Measurements from ENCODE around the gene GON4L. TPM values are rescaled to one million over a fixed set of nuclear protein-coding genes. Genes with fewer than 3 reads are reported as not detected.
"Not testable (repeated sequence)": the region's sequence is repeated elsewhere in the genome, so short reads cannot be mapped to it uniquely, and the experiment has no call there.

The GON4L gene
- total RNA-seq (10 to 100 TPM; 88.4 to 93.9 TPM), total RNA-seq (139 to 169 reads per million in 2 donors)

GRCh38 chr1:155856975-155857930 is at the start of gene GON4L:
Gene GON4L (minus strand): TSS chr1:155857214. CDS start chr1:155853780, 3,434 bp downstream.
- H3K27me3 Mint-ChIP-seq: no peaks in the 10 kb centered on the region
- peaks cover 39% of the 10 kb centered on the region for H3K4me1 Mint-ChIP-seq
- H3K36me3 Mint-ChIP-seq (ENCODE audit: low read depth): no peaks in the 10 kb centered on the region

GRCh38 chr1:155904261-155904660 is 47.2 kb upstream of the GON4L start:
- ATAC-seq (no peak), DNase-seq (no peak)
- Mint-ChIP-seq H3K36me3 (ENCODE audit: low read depth) (peaks cover 3% of the 10 kb centered on the region), H3K4me3 (no peak overlapping the region), H3K27me3 (no peaks in the 10 kb centered on the region), H3K27ac (no peak overlapping the region), H3K4me1 (peaks cover 4% of the 10 kb centered on the region)
- no peaks in the 10 kb centered on the region for H3K9me3 ChIP-seq (ENCODE audit: control insufficient read depth, low read length, poor library complexity, severe bottlenecking)

More at GRCh38 chr1:155856975-155857930, at the start of gene GON4L:
- DNase-seq (peak; percentile 76 to 83 (median 78)), ATAC-seq (peak; percentile 57)
- H3K4me3 Mint-ChIP-seq: peak within 1 kb of the TSS; percentile 100
- H3K27ac Mint-ChIP-seq: peak within 1 kb of the TSS; percentile 99
- no peaks in the 10 kb centered on the region for H3K9me3 ChIP-seq (ENCODE audit: control insufficient read depth, low read length, poor library complexity, severe bottlenecking)

GRCh38 chr1:155900161-155900560 is 43.1 kb upstream of the GON4L start:
- H3K36me3 Mint-ChIP-seq (ENCODE audit: low read depth): peaks cover 3% of the 10 kb centered on the region
- H3K4me3 Mint-ChIP-seq: no peak overlapping the region
- peak overlapping the region; percentile 34 for H3K27ac Mint-ChIP-seq
- no peaks in the 10 kb centered on the region for H3K9me3 ChIP-seq (ENCODE audit: control insufficient read depth, low read length, poor library complexity, severe bottlenecking)
- no peak for ATAC-seq
- H3K27me3 Mint-ChIP-seq: no peaks in the 10 kb centered on the region
- H3K4me1 Mint-ChIP-seq: peaks cover 6% of the 10 kb centered on the region
- DNase-seq: no peak

- Mint-ChIP-seq H3K4me3 (no peak overlapping the region), H3K27me3 (no peaks in the 10 kb centered on the region), H3K4me1 (peaks cover 6% of the 10 kb centered on the region), H3K27ac (no peak overlapping the region), H3K36me3 (ENCODE audit: low read depth) (peaks cover 3% of the 10 kb centered on the region)
- H3K9me3 ChIP-seq (ENCODE audit: control insufficient read depth, low read length, poor library complexity, severe bottlenecking): no peaks in the 10 kb centered on the region
- ATAC-seq (no peak), DNase-seq (no peak)
Measured at GRCh38 chr1:155899683-155900082, 42.7 kb upstream of the GON4L start.

- H3K27me3 Mint-ChIP-seq: no peaks in the 10 kb centered on the region
- H3K36me3 Mint-ChIP-seq (ENCODE audit: low read depth): peaks cover 3% of the 10 kb centered on the region
- H3K4me3 Mint-ChIP-seq: no peak overlapping the region
- H3K4me1 Mint-ChIP-seq: peaks cover 6% of the 10 kb centered on the region
- H3K9me3 ChIP-seq (ENCODE audit: control insufficient read depth, low read length, poor library complexity, severe bottlenecking): no peaks in the 10 kb centered on the region
- no peak overlapping the region for H3K27ac Mint-ChIP-seq
- ATAC-seq (no peak), DNase-seq (no peak)
Measured at GRCh38 chr1:155898888-155899287, 41.9 kb upstream of the GON4L start.

- H3K27me3 Mint-ChIP-seq: no peaks in the 10 kb centered on the region
- H3K4me1 Mint-ChIP-seq: peaks cover 15% of the 10 kb centered on the region
- DNase-seq (no peak), ATAC-seq (no peak)
- H3K27ac Mint-ChIP-seq: no peak overlapping the region
- H3K4me3 Mint-ChIP-seq: no peak overlapping the region
- no peaks in the 10 kb centered on the region for H3K9me3 ChIP-seq (ENCODE audit: control insufficient read depth, low read length, poor library complexity, severe bottlenecking)
- H3K36me3 Mint-ChIP-seq (ENCODE audit: low read depth): peaks cover 3% of the 10 kb centered on the region
Measured at GRCh38 chr1:155897746-155898145, 40.7 kb upstream of the GON4L start.

GRCh38 chr1:155896476-155896875 is 39.5 kb upstream of the GON4L start:
- H3K4me3 Mint-ChIP-seq; ATAC-seq; H3K27me3 Mint-ChIP-seq; H3K9me3 ChIP-seq (ENCODE audit: control insufficient read depth, low read length, poor library complexity, severe bottlenecking); H3K36me3 Mint-ChIP-seq (ENCODE audit: low read depth); H3K27ac Mint-ChIP-seq; DNase-seq: not testable (repeated sequence)
- H3K4me1 Mint-ChIP-seq: peaks cover 15% of the 10 kb centered on the region

GRCh38 chr1:155895617-155896016 is 38.6 kb upstream of the GON4L start:
- H3K27ac Mint-ChIP-seq; H3K4me3 Mint-ChIP-seq; H3K27me3 Mint-ChIP-seq; ATAC-seq; H3K9me3 ChIP-seq (ENCODE audit: control insufficient read depth, low read length, poor library complexity, severe bottlenecking); DNase-seq; H3K36me3 Mint-ChIP-seq (ENCODE audit: low read depth): not testable (repeated sequence)
- peaks cover 15% of the 10 kb centered on the region for H3K4me1 Mint-ChIP-seq

GRCh38 chr1:155893389-155894142 is 36.6 kb upstream of the GON4L start:
- H3K9me3 ChIP-seq (ENCODE audit: control insufficient read depth, low read length, poor library complexity, severe bottlenecking): no peaks in the 10 kb centered on the region
- peak overlapping the region; percentile 80 for H3K27ac Mint-ChIP-seq
- H3K36me3 Mint-ChIP-seq (ENCODE audit: low read depth): no peaks in the 10 kb centered on the region
- no peaks in the 10 kb centered on the region for H3K27me3 Mint-ChIP-seq
- DNase-seq (no peak), ATAC-seq (peak; percentile 82)
- no peak overlapping the region for H3K4me3 Mint-ChIP-seq
- peaks cover 8% of the 10 kb centered on the region for H3K4me1 Mint-ChIP-seq

- peak overlapping the region; percentile 80 for H3K27ac Mint-ChIP-seq
- no peaks in the 10 kb centered on the region for H3K36me3 Mint-ChIP-seq (ENCODE audit: low read depth)
- H3K4me1 Mint-ChIP-seq: peaks cover 8% of the 10 kb centered on the region
- H3K9me3 ChIP-seq (ENCODE audit: control insufficient read depth, low read length, poor library complexity, severe bottlenecking): no peaks in the 10 kb centered on the region
- DNase-seq: no peak
- no peak for ATAC-seq
- H3K4me3 Mint-ChIP-seq: no peak overlapping the region
- H3K27me3 Mint-ChIP-seq: no peaks in the 10 kb centered on the region
Measured at GRCh38 chr1:155892796-155893195, 35.8 kb upstream of the GON4L start.

- no peaks in the 10 kb centered on the region for H3K27me3 Mint-ChIP-seq
- H3K36me3 Mint-ChIP-seq (ENCODE audit: low read depth): no peaks in the 10 kb centered on the region
- H3K4me3 Mint-ChIP-seq: no peak overlapping the region
- peaks cover 8% of the 10 kb centered on the region for H3K4me1 Mint-ChIP-seq
- no peak overlapping the region for H3K27ac Mint-ChIP-seq
- ATAC-seq (no peak), DNase-seq (no peak)
- H3K9me3 ChIP-seq (ENCODE audit: control insufficient read depth, low read length, poor library complexity, severe bottlenecking): no peaks in the 10 kb centered on the region
Measured at GRCh38 chr1:155890251-155890650, 33.2 kb upstream of the GON4L start.

- DNase-seq (no peak), ATAC-seq (no peak)
- no peak overlapping the region for H3K27ac Mint-ChIP-seq
- H3K4me3 Mint-ChIP-seq: no peak overlapping the region
- H3K27me3 Mint-ChIP-seq: no peaks in the 10 kb centered on the region
- H3K9me3 ChIP-seq (ENCODE audit: control insufficient read depth, low read length, poor library complexity, severe bottlenecking): no peaks in the 10 kb centered on the region
- H3K36me3 Mint-ChIP-seq (ENCODE audit: low read depth): no peaks in the 10 kb centered on the region
- peaks cover 8% of the 10 kb centered on the region for H3K4me1 Mint-ChIP-seq
Measured at GRCh38 chr1:155889566-155889965, 32.6 kb upstream of the GON4L start.

- Mint-ChIP-seq H3K36me3 (ENCODE audit: low read depth) (no peaks in the 10 kb centered on the region), H3K27ac (no peak overlapping the region), H3K27me3 (no peaks in the 10 kb centered on the region), H3K4me1 (peaks cover 5% of the 10 kb centered on the region), H3K4me3 (no peak overlapping the region)
- DNase-seq (no peak), ATAC-seq (no peak)
- H3K9me3 ChIP-seq (ENCODE audit: control insufficient read depth, low read length, poor library complexity, severe bottlenecking): no peaks in the 10 kb centered on the region
Measured at GRCh38 chr1:155888481-155888880, 31.5 kb upstream of the GON4L start.
